Raji (cell line): ENCODE results near the gene SCN1B.

Experiments
- POLR2A ChIP-seq: IDR thresholded peaks from 2 replicates; pipeline ENCODE4 v1.6.1; 2011; ENCODE audit warnings: low read depth, low read length, control low read depth; ENCODE audit not compliant: insufficient read depth

The SCN1B gene

GRCh38 chr19:35011737-35012682, 18.3 kb upstream of the SCN1B start:
- no peak for TF ChIP-seq POLR2A

GRCh38 chr19:35013041-35013819, 17.0 kb upstream of the SCN1B start:
- no peak for TF ChIP-seq POLR2A

DNA sequence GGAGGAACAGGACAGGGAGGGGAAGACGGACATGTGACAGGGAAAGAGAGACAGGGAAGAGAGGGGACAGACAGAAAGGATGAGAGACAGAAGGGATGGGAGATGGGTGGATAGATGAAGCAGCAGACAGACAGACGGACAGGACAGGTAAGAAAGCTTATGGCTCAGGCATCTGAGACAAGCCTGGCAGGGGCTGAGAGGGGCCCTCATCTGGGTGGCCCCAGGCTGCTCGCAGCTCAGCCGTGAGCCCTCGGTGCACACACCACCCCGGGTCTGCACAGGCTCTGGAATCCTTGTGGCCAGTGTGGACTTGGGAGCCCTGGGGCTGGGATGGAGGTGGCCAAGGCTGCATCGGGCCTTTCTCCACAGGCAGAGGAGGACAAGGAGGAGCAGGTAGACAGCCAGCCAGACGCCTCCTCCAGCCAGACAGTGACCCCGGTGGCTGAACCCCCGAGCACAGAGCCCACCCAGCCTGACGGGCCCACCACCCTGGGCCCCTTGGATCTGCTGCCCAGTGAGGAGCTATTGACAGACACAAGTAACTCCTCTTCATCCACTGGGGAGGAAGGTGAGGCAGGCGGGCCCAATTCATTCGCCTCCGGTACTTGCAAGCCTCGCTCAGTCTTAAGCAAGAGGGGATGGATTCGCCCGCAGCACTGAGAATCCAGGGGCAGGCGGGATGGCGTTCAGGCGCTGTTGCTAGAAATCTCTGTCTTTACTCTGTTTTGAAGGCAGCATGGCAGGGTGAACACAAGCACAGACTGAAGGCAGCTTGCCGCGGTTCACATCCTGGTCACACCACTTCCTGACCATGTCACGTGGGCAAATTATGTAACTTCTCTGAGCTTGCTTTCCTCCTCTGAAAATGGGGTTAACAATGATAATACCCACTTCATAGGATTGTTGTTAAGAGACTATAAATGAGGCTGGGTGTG, 16.2 kb upstream of the SCN1B start:
- no peak for TF ChIP-seq POLR2A

DNA sequence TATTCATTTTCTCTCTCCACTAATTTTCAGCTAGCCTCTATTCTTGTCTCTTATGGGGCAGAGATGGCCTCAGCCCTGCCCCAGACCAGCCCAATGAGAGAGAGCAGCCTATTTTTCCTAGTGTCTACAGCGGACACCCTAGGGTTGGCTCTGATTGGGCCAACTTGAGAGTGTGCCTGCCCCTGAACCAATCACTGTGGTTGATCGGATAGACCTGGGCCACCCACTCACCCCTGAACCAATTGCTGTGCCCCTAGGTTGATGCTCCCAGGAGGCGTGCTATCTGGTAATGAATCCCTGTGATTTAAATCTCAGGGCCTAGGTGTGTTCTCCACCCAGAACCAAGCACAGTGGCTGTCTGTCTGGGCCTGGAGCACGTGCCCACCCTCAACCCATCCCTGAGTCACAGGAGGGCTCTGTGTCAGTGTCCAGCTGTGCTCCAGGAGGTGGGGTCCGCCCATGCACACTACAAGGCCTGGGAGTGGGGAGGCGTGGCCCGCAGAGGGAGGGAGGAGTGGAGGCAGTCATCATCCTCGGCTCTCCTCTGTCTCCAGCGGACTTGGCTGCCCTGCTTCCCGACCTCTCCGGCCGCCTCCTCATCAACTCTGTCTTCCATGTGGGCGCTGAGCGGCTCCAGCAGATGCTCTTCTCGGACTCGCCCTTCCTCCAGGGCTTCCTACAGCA, 14.9 kb upstream of the SCN1B start:
- no peak for TF ChIP-seq POLR2A

DNA sequence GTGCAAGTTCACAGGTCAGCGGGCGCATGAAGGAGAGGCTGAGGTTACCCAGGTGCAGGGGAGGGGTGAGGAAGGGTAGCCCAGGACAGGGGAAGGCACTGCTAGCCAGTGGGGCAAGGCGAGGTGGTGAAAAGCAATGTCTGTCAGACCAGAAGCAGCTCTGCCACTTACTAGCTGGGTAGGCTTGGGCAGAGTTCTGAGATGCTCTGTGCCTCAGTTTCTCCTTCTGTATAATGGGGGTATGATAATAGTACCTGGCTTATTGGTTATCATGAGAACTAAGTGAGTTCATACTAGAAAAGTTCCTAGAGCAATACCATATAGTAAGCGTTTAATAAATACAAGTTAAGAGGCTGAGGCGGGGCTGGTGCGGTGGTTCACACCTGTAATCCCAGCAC, 14.3 kb upstream of the SCN1B start:
- no peak for TF ChIP-seq POLR2A

- no peak for TF ChIP-seq POLR2A
Observed at GRCh38 chr19:35017507-35017906, 12.8 kb upstream of the SCN1B start.

DNA sequence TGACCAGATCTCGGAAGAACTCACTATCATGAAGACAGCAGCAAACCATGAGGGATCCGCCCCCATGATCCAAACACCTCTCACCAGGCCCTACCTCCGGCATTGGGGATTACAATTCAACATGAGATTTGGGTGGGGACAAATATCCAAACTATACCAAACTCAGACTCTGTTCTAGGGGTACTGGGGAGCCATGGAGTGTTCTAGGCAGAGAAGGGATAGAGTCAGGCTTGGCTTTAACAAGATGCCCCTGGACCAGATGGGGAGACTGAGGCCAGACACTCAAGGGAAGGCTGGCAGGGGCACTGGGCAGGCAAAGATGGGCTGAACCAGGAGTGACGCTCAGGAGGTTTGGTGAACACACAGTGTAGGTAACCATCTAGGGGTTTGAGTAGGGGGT, 11.9 kb upstream of the SCN1B start:
- no peak for TF ChIP-seq POLR2A

DNA sequence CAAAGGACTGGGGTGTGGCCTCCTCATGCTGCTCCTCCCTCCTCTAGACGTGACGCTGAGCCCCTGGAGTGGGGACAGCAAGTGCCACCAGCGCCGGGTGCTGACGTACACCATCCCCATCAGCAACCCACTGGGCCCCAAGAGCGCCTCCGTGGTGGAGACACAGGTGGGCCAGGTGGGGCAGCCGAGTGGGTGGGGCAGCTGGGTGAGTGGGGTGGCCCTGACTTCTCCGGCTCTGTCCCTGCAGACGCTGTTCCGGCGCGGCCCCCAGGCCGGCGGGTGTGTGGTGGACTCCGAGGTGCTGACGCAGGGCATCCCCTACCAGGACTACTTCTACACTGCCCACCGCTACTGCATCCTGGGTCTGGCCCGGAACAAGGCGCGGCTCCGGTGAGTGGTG, 11.1 kb upstream of the SCN1B start:
- no peak for TF ChIP-seq POLR2A

- no peak for TF ChIP-seq POLR2A
Observed at GRCh38 chr19:35021016-35021415, 9.3 kb upstream of the SCN1B start.

DNA sequence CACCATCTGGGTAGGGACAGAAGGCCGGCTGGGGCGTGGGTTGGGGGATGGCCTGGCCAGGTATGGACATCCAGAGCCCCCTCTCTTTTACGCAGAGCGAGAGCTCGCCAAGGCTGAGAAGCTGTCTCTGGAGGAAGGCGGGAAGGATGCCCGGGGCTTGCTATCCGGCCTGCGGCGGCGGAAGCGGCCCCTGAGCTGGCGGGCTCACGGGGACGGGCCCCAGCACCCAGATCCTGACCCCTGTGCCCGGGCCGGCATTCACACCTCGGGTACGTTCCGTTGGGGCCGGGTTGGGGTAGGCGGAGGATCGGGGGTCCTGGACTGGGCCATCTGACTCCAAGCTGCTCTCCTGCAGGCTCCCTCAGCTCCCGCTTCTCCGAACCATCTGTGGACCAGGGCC, 8.7 kb upstream of the SCN1B start:
- TF ChIP-seq POLR2A: no peak

DNA sequence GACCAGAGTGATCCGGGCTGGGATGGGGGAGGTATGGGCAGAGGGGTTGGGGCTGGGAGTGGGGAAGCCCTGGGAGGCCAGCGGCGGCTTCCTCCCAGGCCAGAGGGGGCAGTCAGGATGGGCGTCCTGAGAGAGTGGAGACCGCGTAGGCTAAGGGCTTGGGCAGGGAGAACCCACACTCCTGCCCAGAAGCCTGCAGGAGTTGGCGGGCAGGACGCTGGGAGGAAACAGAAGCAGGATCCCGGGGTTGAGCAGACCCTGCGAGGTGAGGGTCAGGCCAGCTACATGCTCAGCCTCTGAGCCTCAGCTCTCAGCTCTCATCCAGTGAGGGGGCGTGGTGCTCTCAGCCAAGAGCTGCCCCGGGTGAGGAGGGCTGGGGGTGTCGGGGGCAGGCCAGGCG, 7.8 kb upstream of the SCN1B start:
- no peak for TF ChIP-seq POLR2A

DNA sequence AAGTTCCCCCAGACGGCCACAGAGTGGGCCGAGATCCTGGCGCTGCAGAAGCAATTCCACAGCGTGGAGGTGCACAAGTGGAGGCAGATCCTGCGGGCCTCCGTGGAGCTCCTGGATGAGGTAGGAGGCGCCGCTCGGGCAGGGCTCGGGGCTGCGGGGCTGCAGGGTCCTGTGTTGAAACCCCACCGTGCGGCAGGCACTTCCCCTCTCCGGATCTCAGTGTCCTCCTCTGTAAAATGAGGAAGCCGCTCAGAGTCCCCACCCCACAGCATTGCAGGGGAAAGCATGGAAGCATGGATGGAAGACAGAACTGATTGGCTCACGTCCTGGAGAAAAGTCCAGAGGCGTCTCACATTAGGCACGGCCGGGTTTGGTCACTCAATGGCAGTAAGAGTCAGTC, 6.8 kb upstream of the SCN1B start:
- no peak for TF ChIP-seq POLR2A

DNA sequence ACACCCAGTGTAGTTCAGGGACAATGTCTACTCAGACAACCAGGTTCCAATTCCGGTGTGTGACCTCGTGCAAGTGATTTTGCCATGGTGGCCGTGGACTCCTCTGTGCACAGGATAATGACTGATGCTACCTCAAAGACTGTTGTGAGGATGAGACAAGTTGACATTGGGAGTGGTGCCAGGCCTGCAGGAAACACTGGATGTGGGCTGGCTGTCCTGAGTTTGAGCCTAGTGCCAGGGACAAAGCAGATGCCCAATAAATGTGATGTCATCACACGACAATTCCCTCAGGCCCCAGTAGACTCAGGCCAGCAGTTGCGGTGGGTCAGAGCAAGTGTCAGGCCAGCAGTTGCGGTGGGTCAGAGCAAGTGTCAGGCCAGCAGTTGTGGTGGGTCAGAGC, 6.2 kb upstream of the SCN1B start:
- TF ChIP-seq POLR2A: no peak

- TF ChIP-seq POLR2A: no peak
Observed at GRCh38 chr19:35025969-35026368, 4.3 kb upstream of the SCN1B start.
